Activated T-helper 2 cell treated with anti-CD3 and anti-CD28 coated beads, Interferon-gamma antibody, Interleukin-2, Interleukin-4, amounts not matched to agents 10 μg/mL and 5 μg/mL and 100 μg/mL, durations not matched to agents 14 hours and 24 hours and 36 hours (primary cell): Measurements from ENCODE around the gene HDAC4. TPM values are rescaled to one million over a fixed set of nuclear protein-coding genes. Genes with fewer than 3 reads are reported as not detected.

ENCODE experiments used
- DNase-seq: peaks from one replicate; pipeline ENCODE4 v3.0.0; 2021; ENCODE audit warnings: low spot score
- H3K27ac Mint-ChIP-seq: one replicate; pipeline ENCODE4 v1.8.0; 2021; ENCODE audit warnings: mixed read lengths
- H3K27me3 Mint-ChIP-seq: one replicate; pipeline ENCODE4 v1.8.0; 2021; ENCODE audit warnings: low read depth, mixed read lengths
- H3K36me3 Mint-ChIP-seq: one replicate; pipeline ENCODE4 v1.8.0; 2021; ENCODE audit warnings: low read depth, mixed read lengths
- H3K4me1 Mint-ChIP-seq: one replicate; pipeline ENCODE4 v1.8.0; 2021; ENCODE audit warnings: low read depth, mixed read lengths
- H3K4me3 Mint-ChIP-seq: one replicate; pipeline ENCODE4 v1.8.0; 2021; ENCODE audit warnings: low read depth, mild to moderate bottlenecking, moderate library complexity, mixed read lengths
- H3K9me3 Mint-ChIP-seq: one replicate; pipeline ENCODE4 v1.8.0; 2021; ENCODE audit warnings: mixed read lengths
- intact Hi-C: fragments of 100-400 bp; cut with micrococcal nuclease; formaldehyde crosslinking; loops from one replicate; pipeline ENCODE4 v1.15.1; 2023
- total RNA-seq: library from RNA; stranded (reverse); gene quantifications from 2 replicates; pipeline ENCODE4 v1.2.3, GENCODE V29; 2022

HDAC4 gene
- total RNA-seq, 1 donor from 2014 or later = 44.8 TPM

GRCh38 chr2:239190361-239190760 lies 210.5 kb downstream of the HDAC4 start:
- no peak for DNase-seq
- intact Hi-C loops = no loop called here
- H3K4me3 Mint-ChIP-seq = no peak overlapping the region

GRCh38 chr2:239189711-239190131 lies 211.1 kb downstream of the HDAC4 start:
- peaks cover 4% of the 10 kb centered on the region for H3K9me3 Mint-ChIP-seq
- H3K36me3 Mint-ChIP-seq = peaks cover 48% of the 10 kb centered on the region
- H3K4me3 Mint-ChIP-seq = no peak overlapping the region
- no peak for DNase-seq
- no peaks in the 10 kb centered on the region for H3K27me3 Mint-ChIP-seq
- no peak overlapping the region for H3K27ac Mint-ChIP-seq
- no peaks in the 10 kb centered on the region for H3K4me1 Mint-ChIP-seq
- intact Hi-C loops = no loop called here

More at GRCh38 chr2:239190361-239190760, 210.5 kb downstream of the HDAC4 start:
- Mint-ChIP-seq H3K27me3 (no peaks in the 10 kb centered on the region), H3K36me3 (peaks cover 48% of the 10 kb centered on the region), H3K9me3 (peaks cover 4% of the 10 kb centered on the region), H3K27ac (no peak overlapping the region), H3K4me1 (no peaks in the 10 kb centered on the region)

- intact Hi-C loops = no loop called here
- Mint-ChIP-seq H3K27ac (no peak overlapping the region), H3K4me3 (no peak overlapping the region), H3K36me3 (peaks cover 48% of the 10 kb centered on the region), H3K9me3 (peaks cover 4% of the 10 kb centered on the region), H3K4me1 (no peaks in the 10 kb centered on the region), H3K27me3 (no peaks in the 10 kb centered on the region)
- DNase-seq = no peak
Measured at GRCh38 chr2:239188536-239188935, 212.3 kb downstream of the HDAC4 start.

GRCh38 chr2:239187464-239188253 lies 213.2 kb downstream of the HDAC4 start:
- peaks cover 48% of the 10 kb centered on the region for H3K36me3 Mint-ChIP-seq

GRCh38 chr2:239186516-239187357 lies 214.1 kb downstream of the HDAC4 start:
- H3K4me1 Mint-ChIP-seq = no peaks in the 10 kb centered on the region
- no peak for DNase-seq
- H3K27me3 Mint-ChIP-seq = no peaks in the 10 kb centered on the region
- peaks cover 56% of the 10 kb centered on the region for H3K36me3 Mint-ChIP-seq
- no peak overlapping the region for H3K27ac Mint-ChIP-seq
- intact Hi-C loops = no loop called here
- no peak overlapping the region for H3K4me3 Mint-ChIP-seq
- H3K9me3 Mint-ChIP-seq = peaks cover 4% of the 10 kb centered on the region

More at GRCh38 chr2:239187464-239188253, 213.2 kb downstream of the HDAC4 start:
- peaks cover 4% of the 10 kb centered on the region for H3K9me3 Mint-ChIP-seq
- no peak overlapping the region for H3K4me3 Mint-ChIP-seq
- H3K27me3 Mint-ChIP-seq = no peaks in the 10 kb centered on the region
- H3K4me1 Mint-ChIP-seq = no peaks in the 10 kb centered on the region
- no peak overlapping the region for H3K27ac Mint-ChIP-seq
- DNase-seq = no peak
- intact Hi-C loops = no loop called here

- Mint-ChIP-seq H3K9me3 (peaks cover under 1% of the 10 kb centered on the region), H3K36me3 (peaks cover 62% of the 10 kb centered on the region), H3K4me3 (no peak overlapping the region), H3K27ac (no peak overlapping the region), H3K4me1 (no peaks in the 10 kb centered on the region), H3K27me3 (no peaks in the 10 kb centered on the region)
- intact Hi-C loops = no loop called here
- DNase-seq = no peak
Measured at GRCh38 chr2:239184968-239185903, 215.6 kb downstream of the HDAC4 start.

GRCh38 chr2:239184179-239184578 lies 216.6 kb downstream of the HDAC4 start:
- intact Hi-C loops = no loop called here
- Mint-ChIP-seq H3K4me1 (no peaks in the 10 kb centered on the region), H3K27me3 (no peaks in the 10 kb centered on the region), H3K9me3 (no peaks in the 10 kb centered on the region), H3K27ac (no peak overlapping the region), H3K4me3 (no peak overlapping the region), H3K36me3 (peaks cover 59% of the 10 kb centered on the region)
- DNase-seq = no peak

GRCh38 chr2:239182981-239183791 lies 217.6 kb downstream of the HDAC4 start:
- no peak overlapping the region for H3K27ac Mint-ChIP-seq
- H3K27me3 Mint-ChIP-seq = no peaks in the 10 kb centered on the region
- H3K4me1 Mint-ChIP-seq = no peaks in the 10 kb centered on the region
- H3K36me3 Mint-ChIP-seq = peaks cover 60% of the 10 kb centered on the region
- no peak for DNase-seq
- intact Hi-C loops = no loop called here
- H3K9me3 Mint-ChIP-seq = no peaks in the 10 kb centered on the region
- no peak overlapping the region for H3K4me3 Mint-ChIP-seq

- Mint-ChIP-seq H3K9me3 (peaks cover 2% of the 10 kb centered on the region), H3K4me3 (no peak overlapping the region), H3K27ac (no peak overlapping the region), H3K36me3 (peaks cover 61% of the 10 kb centered on the region), H3K27me3 (no peaks in the 10 kb centered on the region), H3K4me1 (no peaks in the 10 kb centered on the region)
- intact Hi-C loops = no loop called here
- DNase-seq = no peak
Measured at GRCh38 chr2:239181903-239182581, 218.8 kb downstream of the HDAC4 start.

GRCh38 chr2:239181074-239181902 lies 219.5 kb downstream of the HDAC4 start:
- H3K27ac Mint-ChIP-seq = no peak overlapping the region
- no peaks in the 10 kb centered on the region for H3K4me1 Mint-ChIP-seq
- H3K9me3 Mint-ChIP-seq = peaks cover 10% of the 10 kb centered on the region
- intact Hi-C loops = no loop called here
- H3K4me3 Mint-ChIP-seq = no peak overlapping the region
- DNase-seq = no peak
- peaks cover 62% of the 10 kb centered on the region for H3K36me3 Mint-ChIP-seq
- H3K27me3 Mint-ChIP-seq = no peaks in the 10 kb centered on the region
